OCI-LY7 (cell line): ENCODE results near the gene NCAPH2.

Experiments
- CTCF ChIP-seq: fragments of 200-600 bp; sonication (generic); conservative IDR thresholded peaks from 2 replicates; pipeline ENCODE4 v1.5.1; 2014; ENCODE audit warnings: mild to moderate bottlenecking, antibody characterized with exemption, low read length, moderate library complexity, mixed read lengths
- EZH2phosphoT487 ChIP-seq: fragments of 200-600 bp; sonication (generic); IDR thresholded peaks from 2 replicates; pipeline ENCODE4 v1.6.1; 2018; ENCODE audit warnings: low read depth, borderline replicate concordance, mild to moderate bottlenecking, mixed run types, antibody characterized with exemption, low read length, moderate library complexity, mixed read lengths

DNA sequence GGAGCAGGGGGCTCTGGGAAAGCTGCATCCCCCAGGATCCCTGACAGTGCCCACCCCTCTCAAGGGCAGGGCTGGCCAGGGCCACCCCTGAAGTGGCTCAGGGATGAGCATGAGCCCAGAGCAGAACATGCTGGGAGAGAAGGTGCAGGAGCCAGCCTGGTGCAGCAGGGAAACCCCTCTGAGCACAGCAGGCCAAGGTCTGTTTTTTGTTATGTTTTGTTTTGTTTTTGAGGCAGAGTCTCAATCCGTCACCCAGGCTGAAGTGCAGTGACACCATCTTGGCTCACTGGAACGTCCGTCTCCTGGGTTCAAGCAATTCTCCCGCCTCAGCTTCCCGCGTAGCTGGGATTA lies 32.4 kb upstream of the NCAPH2 start:
- TF ChIP-seq CTCF, result no peak
- no peak for TF ChIP-seq EZH2phosphoT487
